Activated T-cell treated with anti-CD3 and anti-CD28 coated beads for 1 hour (primary cell): ENCODE measurements around the gene MRO.
"Not testable (repeated sequence)": the region's sequence is repeated elsewhere in the genome, so short reads cannot be mapped to it uniquely, and the experiment has no call there.

Source experiments
- DNase-seq: peaks from one replicate; pipeline ENCODE4 v3.0.0-alpha.2; 2020; ENCODE audit warnings: low read depth

Gene MRO

DNA sequence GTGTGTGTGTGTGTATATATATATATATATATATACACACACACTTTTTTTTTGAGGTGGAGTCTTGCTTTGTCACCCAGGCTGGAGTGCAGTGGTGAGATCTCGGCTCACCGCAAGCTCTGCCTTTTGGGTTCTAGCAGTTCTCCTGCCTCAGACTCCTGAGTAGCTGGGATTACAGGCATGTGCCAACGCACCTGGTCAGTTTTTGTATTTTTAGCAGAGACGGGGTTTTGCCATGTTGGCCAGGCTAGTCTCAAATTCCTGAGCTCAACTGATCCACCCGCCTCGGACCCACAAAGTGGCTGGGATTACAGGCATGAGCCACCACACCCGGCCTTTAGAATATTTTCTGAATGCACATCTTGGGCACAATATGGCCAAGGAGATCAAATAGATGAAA is 13.7 kb upstream of the MRO start:
- not testable (repeated sequence) for DNase-seq

DNA sequence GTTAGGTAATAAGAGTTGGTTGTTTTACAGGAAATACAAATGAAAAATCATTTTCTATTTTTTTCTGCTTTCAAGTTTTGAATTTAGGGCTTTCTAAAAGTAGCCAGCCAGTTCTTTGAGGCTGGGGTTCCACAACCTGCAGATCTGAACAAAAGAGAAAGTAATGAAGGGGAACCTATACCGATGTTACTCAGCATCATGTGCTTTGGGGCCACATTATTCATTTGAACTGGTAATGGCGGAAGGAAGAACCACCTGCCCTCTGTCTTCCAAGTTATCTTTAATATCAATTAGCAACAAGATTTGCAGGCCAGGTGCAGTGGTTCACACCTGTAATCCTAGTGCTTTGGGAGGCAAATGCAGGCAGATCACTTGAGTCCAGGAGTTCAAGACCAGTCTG is 12.9 kb upstream of the MRO start:
- DNase-seq, result no peak

DNA sequence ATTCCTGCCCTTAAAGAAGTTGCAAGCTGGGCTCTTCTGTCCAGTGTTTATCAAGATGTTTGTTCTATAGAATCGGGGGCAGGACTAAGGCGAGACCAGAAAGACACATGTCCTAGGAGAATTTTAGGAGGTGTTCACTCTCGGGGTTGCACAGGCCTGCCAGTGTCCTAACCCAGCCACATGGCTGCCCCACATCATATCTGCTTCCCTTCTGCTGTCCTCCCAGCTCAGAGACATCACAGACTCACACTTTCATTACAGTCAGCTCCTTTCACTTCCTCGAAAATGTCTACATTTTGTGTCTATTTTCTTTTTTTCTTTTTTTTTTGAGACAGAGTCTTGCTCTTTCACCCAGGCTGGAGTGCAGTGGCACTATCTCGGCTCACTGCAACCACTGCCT is 10.7 kb upstream of the MRO start:
- no peak for DNase-seq

DNA sequence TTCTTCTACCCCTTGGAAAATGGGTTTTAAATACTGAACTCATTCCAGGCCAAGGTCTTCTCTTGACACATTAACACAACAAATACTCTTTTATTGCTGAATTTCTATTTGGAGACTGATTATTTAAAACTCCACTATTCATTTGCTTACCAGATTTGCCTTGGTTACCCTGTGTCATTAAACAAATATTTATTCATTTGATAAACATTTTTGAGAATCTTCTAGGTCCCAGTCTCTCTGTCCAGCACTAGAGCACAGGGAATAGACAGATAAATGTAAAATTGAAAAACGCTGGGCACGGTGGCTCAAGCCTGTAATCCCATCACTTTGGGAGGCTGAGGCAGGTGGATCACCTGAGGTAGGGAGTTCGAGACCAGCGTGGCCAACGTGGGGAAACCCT is 9.8 kb upstream of the MRO start:
- no peak for DNase-seq

DNA sequence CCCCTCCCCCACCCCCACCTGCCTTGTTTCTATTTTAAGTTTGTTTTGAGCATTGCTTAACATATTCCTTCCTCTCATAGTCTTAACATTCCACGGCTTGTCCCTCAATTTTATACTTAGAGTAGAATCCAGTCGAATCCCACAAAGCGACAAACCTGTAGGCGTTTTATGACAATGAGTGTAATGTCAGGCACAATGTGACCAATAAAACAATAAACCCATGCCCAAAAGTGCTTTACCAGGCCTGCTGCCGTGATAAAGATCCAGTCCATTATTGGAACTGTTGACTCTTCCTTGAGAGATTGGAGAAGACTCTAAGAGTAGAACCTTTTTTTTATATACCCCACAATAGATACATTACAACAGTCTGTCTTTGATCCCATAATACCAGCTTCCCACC is 6.2 kb upstream of the MRO start:
- no peak for DNase-seq

DNA sequence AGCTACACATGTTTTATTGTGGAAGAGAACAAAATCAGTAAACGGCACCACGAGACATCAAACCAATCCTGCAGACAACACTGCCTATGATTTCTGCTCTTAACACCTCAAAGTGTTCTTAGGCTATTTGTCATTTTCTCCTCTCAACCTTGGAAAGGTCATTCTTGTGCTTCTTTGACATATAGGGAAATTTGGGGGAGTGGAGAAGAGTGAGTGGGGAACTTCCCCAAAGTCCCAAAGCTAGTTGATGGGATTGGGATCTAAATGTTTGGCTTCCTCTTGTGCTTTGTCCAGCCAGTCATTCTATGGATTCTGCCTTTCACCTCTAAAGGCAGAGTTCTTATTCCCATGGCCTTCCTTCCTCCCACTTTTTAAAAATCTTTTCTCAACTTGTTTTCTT is 5.8 kb upstream of the MRO start:
- no peak for DNase-seq

DNA sequence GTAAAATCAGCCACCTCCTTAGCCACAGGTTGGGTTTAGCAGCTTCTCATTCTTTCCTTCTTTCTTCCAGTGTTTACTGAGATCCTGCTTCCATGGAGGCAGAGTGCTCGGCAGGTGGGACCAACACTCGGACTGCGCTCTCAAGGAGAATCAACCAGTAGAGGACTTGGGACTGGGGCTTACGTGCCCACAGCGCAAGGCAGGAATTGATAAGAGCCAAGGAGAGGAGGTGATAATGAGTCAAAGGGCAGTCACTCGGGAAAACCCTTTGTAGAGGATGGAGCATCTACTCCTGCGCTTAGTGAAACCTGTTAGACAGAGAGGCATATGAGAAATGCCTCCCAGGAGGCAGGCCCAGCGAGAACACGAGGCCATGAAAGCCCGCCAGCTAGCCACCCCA is 2.9 kb upstream of the MRO start:
- no peak for DNase-seq

DNA sequence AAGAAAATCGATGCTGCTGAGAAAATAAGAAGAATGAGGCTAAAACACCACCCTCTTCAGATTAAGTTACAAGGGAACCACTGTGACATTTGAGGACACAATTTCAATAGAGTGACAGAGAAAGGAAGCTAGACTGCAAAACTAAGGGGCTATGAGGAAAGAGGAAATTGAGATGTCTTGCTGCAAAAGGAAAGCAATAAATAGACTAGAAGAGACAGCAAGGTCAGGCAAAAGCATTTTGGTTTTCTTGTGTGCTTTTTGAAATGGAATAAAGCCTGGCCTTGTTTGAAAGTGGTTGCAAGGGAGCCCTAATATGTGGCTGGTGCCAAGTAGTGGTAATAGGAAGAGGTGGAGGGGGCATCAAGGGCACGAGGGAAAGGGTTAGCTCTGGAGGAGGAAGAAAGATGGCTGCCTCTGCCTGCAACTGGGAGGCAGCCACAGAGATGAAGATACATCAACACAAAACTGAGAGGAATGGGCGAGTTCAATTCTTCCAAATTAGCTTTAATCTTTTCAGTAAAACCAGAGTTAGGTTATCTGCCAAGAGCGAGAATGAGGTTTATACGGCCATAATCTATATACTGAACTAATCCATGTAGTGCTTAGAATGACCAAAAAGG is 1.2 kb upstream of the MRO start:
- no peak for DNase-seq

DNA sequence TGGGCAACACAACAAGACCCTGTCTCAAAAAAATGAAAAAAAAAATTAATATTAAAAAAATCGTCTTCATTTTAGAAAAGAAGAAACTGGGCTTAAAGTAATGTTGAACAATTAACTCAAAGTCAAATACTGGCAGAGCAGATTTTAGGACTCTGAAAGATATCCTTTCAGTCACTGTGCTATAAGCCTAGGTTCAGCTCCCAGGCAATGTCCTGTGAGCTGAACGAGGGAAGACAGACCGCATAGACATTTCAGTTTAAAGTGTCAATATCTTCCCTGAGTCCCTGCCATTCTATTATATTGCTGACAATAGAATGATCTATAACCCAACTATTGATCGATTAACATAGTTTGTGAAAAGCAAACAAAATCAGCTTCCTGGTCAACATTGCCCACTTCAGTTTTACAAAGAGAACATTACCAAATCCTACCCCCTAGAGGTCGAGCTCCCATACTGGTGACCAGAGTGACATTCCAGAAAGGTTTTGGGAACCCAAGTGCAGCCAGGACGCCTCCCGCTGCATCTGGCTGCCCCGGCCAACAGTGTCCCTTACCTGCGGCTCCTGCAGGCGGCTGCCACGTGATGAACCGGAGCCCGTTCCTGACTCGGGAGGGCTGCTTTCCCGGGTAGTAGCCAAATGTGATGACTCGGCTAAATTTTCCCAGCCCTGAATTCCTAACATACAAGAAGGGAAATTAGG is 639 bp downstream of the MRO start:
- DNase-seq, result no peak

DNA sequence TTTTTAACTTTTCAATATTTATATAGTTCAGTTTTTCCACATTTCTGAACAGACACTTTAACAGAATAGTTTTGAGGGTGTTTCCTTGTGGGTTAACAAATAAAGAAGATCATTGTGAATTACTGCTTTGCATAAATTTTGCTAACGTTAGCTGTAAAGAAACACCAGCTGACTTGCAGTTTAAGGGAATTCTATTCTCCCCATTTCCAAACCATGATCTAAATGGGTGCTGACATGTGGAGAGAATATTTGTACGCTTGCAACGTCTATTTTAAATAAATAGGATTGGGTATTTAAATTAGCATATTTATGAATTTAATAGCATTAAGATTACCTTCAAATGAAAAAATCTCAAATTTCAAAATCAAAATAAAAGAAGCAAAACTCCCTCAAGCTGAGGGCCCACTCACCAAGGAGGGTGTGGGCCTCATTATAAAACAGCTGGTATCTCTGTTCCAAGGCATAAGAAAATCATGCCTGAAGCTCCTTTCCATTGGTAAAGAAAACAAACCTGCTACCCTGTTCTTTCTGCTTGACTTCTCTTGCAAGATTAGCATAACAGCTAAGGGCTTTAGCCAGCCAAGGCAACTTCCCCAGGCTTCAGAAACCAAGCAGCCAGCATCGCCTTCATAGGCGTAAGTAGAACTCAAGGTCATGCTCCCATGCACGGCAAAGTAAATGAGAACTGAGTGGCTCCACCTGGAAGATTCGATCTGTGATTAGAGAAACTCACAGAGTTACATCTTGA is 3.2 kb downstream of the MRO start:
- no peak for DNase-seq

DNA sequence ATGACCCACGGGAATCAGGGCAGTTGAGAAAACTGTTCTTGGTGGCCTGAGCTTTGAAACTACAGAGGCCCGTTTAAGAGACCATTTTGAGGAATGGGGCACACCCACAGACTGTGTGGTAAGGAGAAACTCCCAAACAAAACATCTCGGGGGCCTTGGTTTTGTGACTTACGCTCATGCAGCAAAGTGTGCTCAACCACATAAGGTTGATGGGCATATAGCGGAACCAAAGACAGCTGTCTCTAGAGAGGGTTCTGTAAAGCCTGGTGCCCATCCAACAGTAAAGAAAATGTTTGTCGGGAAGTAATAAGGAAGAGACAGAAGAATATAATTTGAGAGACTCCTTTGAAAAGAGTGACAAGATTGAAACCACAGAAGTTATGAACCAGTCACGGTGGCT is 5.4 kb downstream of the MRO start:
- no peak for DNase-seq

DNA sequence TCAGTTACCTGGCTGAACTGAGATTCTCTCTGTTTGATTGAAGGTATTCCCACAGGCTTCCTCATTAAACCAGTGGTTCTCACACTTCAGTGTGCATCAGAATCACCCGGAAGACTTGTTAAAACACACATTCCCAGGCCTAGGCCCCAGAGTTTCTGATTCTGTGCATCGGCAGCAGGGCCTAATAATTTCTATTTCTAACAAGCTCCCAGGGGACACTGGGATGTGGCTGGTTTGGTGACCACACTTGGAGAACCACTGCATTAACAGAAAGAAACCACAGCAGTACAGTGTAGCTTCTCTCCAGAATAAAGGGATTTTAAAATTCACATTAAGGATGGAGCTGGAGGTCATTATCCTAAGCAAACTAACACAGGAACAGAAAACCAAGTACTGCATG is 6.5 kb downstream of the MRO start:
- no peak for DNase-seq

DNA sequence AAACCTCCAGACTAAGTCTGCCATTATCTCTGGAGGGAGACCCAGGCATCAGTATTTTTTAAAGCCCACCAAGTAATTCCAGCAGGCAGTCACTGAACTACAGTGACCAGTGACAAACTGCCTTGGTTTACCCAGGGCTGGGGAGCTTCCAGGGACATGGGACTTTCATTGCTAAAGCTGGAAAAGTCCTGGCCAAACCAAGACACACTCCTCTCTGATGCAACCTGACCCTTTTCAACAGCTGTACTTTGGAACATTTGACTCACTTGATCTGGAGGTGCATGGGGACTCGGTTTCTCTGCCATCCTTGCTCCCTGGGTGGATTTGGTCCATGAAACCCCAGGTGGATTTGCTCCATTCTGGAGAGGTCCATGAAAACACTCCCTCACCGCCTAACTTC is 7.0 kb downstream of the MRO start:
- no peak for DNase-seq

DNA sequence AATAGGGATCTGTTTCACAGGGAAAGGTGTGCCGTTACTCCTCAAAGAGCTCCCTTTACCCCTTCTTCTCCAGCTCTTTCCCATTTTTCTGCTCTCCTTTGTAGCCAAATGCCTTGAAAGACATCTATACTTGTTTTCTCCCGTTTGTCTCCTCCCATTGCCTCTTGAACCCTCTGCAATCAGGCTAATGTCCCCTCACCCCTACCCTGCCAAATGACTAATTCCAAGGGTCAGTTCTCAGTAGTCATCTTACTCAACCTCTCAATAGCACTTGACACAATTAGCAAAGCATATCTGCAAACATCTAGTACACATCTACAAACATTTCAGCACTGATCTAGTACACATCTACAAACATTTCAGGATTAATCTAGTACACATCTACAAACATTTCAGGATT is 12.6 kb downstream of the MRO start:
- no peak for DNase-seq

DNA sequence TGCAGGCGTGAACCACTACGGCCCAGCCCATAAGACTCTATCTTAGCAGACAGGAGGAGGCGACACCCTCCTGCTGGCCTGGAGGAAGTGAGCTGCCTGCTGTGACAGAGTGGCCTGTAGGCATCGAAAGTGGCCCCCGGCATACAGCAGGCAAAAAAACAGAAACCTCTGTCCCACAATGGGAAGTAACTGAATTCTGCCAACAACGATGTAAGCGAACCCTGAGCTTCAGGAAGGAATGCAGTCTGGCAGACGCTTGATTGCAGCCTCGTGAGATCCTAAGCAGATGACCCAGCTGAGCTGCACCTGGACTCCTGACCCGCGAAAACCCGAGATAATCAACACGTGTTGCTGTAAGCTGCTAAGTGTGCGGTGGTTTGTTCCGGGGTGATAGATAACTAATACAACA is 13.6 kb downstream of the MRO start:
- no peak for DNase-seq

DNA sequence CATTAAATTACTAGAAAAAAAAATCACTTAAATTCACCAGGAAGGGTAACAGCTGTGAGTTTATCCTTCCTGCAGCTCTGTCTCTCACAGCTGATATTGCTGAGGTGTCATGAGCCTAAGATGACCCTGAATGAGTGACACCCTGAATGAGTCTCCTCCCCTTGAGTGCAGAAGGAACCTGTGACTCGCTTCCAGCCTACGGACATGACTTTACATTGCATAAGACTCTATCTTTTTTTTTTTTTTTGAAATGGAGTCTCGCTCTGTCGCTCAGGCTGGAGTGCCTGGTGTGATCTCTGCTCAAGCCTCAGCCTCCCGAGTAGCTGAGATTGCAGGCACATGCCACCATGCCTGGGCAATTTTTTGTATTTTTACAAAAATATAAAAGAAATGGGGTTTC is 14.1 kb downstream of the MRO start:
- DNase-seq, result no peak

DNA sequence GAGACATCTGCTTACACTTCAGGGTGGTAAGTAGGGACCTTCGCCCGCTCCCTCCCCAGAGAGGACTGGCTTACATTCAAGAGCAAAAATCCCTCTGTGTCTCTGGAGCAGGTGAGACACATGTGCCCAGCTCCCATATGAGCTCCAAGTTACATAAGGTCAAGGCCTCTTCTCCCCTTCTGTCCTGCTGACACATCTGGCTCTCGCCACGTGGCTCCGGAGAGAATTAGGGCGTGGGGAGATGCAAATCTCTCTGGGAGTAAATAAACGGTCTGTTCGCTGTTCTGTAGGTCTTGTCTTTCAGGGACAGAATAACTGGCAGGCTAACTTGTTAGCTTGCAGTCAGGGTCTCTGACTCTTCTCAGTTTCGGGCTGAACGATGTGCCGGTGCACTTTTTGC is 16.2 kb downstream of the MRO start:
- DNase-seq, result no peak

DNA sequence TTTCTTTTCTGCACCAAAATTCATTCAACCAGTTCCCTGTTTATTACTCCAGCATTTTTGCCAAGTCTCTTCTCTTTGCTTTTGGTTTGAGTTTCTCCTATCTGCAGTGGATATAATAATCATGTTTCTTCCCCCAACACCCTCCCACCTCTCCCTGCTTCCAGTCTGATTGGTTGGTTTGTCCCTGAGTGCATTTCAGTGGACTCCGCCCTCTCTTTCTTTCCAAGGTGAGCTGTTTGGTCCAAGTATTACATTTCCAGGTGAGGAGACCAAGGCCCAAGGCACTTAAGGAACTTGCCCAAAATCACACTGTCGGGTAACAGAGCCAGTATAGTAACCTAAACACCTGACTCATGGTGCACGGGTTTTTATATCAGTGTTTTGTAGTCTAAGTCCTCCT is 17.7 kb downstream of the MRO start:
- no peak for DNase-seq

DNA sequence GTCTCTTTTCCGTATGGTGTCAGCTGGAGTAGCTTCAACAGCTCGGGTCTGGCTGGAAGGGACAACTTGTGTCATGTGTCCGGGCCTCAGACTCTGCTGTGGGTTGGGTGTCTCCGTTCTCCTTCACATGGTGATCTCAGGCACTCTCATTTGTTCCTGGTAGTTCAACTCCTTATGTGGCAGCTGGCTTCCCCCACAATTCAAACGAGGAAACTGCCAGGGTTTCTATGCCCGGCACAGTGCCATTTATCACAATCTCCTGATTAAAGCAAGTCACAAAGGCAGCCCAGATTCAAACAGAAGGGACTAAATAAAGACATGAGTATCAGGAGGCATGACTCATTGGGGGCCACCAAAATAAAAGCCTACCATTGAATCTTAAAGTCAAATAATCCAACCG is 22.7 kb downstream of the MRO start:
- no peak for DNase-seq

DNA sequence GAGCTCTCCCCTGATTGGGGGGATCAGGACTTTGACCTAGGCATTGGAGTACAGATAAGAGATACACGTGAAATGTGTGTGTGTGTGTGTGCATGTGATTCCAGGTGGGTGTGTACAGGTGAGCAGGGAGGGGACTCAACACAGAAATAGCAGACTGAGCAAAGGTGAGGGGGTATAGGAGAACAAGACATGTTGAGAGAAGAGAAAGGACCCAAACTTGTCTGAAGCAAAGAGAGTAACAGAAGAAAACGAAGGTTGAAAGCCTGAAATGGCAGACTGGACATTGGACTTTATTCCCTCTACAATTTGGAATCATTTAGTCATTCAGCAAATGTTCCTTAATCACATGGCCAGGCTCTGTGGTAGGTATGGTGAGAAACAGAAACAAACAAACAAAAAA is 23.3 kb downstream of the MRO start:
- DNase-seq, result no peak

DNA sequence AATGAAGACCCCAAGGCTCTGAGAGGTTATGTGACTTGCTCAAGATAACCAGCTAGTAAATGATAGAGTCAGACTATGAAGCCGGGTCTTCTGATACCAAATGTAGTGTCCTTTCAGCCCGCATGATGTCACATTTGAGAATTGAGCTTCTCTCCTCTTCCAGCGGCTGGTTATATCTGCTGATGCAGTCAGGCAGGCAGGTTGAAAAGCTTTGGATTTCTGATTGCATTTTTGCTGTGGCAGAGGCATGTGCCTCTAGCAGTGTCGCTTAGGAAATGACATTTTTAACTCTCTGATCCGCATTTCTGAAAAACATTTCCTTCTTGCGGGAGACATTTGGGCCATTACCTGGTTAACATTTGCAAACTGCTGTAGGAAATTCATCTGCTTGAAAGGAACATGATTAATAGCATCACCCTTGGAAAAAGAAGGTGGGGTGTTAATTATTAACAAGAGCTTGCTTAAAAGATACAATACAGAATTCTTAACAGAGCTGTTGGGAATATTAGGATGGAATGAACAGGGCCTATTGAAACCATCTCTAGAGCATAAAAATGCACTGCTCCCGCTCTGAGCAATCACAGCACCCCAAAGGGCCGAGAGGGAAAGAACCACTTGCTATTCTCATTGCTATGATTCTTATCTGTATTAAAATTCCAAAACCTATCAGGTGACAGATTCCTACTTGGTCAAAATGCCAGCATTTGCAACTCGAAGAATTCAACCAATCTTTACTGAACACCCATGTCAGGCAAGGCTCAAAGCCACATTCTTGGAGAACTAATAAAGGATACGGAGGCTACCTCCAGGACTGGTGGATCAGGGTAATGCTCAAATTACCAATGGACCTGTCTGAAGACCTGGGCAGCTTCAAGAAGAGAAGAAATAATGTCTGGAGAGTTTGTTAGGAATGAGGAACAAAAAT is 25.9 kb downstream of the MRO start:
- no peak for DNase-seq

DNA sequence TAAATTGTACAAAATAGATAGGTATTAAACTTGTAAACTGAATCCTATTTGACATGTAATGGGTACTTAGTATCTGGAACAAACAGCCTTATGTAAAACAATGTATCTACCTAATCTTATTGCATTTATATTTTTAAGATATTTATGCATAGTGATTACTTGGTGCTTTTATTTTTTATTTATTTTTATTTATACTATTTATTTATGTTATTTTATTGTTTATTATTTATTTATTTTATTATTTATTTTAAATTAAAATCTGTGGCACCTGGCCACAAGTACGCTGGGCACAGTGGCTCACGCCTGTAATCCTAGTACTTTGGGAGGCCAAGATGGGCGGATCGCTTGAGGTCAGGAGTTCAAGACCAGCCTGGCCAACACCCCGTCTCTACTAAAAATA is 26.9 kb downstream of the MRO start:
- DNase-seq, result no peak
